GM18519 (cell line): ENCODE results near the gene HTR2C.
"Not testable (repeated sequence)": the region's sequence is repeated elsewhere in the genome, so short reads cannot be mapped to it uniquely, and the experiment has no call there.

Source experiments
- ATAC-seq: cut with Tn5 transposase; IDR thresholded peaks from one replicate; pipeline ENCODE4 v1.9.1; 2021; ENCODE audit warnings: mild to moderate bottlenecking, moderate library complexity; ENCODE audit not compliant: unreplicated experiment, low FRiP score

Gene HTR2C

DNA sequence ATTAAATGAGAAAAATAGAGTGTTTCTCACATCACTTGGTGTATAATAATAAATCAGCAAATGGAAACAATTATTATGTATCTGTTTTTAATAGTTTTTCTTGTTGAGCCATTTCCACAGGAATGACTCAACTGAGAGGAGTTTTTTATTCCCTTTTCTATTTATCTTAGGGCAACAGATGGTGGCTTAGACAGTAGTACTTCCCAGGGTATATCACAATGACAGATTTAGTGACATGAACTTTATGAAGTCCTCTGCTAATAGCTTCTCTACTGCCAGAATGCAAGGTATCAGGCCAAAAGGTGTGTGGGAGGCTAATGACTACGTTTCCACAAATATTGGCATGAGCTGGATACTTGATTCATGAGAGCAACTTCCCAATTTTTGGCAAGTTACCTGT lies 126.7 kb downstream of the HTR2C start:
- no peak for ATAC-seq

DNA sequence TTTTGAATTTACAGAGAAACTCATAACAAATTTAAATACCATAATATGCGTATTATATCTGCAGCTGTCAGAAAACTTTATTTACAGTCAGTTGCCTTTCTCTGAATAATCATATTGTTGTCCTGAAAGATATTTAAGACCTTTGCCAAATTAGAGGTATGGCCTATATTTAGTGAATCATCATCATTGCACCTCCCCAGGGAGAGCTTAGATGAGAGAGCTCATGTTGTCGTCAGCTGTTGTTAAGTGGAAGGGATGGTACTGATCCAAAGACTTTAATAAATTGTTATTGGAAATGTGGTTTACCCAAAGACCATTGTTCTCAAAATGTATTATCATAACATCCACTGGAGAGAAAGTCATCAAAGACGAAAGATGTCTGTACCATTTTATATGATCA lies 128.6 kb downstream of the HTR2C start:
- ATAC-seq: no peak

DNA sequence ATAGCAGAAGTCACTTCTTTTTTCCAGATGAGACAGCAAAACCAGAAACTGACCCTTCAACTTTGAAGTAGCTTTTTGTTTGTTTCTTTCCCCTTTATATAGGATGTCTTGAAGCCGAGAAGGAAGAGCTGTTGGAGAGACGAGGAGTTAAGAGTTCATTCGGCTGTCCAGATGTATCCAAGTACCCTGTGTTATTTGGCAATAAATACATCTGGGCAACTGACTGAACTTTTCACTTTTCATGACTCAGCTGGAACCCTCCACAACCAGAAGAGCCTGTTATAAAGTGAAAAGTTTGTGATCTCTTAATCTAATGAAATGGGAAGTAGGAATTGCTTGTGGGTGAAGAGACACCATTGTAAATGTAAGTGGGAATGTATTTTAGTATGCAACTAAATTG lies 131.2 kb downstream of the HTR2C start:
- no peak for ATAC-seq

DNA sequence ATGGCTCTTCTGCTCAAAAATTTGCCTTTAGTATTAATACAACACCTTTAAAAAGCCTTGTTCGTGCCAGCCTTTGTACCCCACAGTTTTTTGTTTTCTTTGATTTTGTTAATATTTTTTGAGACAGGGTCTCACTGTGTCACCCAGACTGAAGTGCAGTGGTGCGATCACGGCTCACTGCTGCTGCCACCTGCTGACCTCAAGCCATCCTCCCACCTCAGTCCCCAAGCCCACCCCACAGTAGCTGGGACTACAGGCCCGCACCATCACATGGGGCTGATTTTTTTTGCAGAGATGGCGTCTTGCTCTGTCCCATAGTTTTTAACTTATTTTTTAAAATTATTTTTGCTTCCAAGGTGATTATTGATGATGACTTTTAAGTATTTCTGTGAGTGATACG lies 134.0 kb downstream of the HTR2C start:
- ATAC-seq: no peak

DNA sequence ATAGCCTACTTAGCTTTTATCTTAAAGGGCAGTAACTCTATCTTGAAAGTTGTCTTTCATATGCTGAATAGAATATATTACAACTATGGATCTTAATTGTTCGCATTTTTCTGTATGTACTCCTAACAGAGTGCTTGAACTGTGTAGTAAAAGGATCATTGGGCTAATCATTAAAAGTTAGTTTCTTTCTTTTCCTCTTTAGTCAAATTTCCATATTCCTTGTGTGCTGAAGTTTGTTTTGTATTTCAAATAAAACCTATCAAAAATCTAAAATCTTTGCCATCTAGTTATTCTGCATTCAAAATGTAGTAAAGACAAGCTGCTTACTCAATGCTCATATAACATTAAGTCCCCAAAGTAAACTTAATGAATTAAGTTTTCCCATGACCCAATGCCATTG lies 182.7 kb downstream of the HTR2C start:
- ATAC-seq: no peak

DNA sequence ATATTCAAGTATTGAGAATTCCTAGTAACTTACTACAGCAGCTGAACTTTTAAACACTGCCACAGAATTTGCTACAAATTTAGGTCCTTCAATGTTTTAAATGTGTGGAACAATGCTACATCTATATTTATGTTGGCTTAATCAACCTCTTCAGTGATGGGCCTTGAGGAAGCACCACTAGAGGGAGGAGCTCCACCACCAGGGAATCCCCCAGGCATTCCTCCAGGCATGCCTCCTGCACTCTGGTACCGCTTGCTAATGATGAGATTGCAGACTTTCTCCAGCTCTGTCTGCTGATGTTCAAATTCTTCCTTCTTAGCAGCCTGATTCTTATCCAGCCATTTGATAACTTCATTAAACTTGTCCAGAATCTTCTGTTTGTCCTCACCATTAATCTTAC lies 190.8 kb downstream of the HTR2C start:
- ATAC-seq: no peak

DNA sequence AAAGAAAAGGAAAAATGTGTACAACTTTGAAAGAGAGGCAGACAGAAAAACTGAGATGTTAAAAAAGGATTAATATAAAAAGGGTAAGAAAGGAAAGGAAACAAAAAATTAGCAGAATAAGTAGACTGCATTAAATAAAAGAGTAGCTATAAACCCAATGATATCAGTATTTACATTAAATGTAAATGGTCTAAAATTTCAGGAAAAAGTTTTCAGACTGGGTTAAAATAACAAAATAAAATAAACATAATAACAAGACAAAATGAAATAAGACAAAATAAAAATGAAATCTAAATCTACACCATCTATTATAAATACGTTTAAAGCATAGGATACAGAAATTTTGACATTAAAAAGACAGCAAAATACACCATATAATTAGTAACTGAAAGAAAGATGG lies 199.0 kb downstream of the HTR2C start:
- no peak for ATAC-seq

DNA sequence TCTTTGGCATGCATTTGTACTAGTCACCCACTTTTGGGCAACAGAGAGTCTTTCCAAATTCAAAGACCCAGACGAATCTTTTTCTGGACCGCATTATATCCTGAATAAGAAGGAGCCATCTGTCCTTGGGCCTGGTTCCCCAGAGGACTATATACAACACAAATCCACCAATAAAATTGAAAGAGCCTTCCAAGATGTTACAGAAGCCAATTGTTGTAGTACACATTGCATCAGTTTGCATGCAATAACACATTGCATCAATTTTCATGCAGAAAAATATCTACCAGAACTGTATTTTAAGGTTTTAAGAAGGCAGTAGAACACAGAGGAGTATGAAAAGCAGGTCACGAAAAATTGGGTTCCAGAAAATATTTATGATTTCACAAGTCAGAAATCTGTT lies 203.2 kb downstream of the HTR2C start:
- no peak for ATAC-seq

DNA sequence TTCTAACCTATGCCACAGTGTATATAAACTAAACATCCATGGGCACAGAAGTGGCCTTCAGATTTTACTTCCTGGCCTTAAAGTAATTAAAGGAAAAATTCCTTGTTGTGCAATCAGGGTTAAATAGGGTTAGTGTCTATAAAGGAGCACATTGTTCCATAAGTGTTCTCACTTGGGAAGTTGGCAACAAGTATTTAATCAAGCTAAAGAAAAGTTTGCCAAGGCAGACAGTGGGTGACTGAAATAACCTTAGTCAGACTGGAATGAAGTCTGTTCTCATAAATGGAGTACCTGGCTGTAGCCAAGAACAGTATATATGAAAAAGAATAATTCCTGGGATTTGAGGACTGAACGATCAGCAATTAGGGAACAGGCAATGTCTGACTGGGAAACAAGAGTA lies 213.6 kb downstream of the HTR2C start:
- ATAC-seq: no peak

DNA sequence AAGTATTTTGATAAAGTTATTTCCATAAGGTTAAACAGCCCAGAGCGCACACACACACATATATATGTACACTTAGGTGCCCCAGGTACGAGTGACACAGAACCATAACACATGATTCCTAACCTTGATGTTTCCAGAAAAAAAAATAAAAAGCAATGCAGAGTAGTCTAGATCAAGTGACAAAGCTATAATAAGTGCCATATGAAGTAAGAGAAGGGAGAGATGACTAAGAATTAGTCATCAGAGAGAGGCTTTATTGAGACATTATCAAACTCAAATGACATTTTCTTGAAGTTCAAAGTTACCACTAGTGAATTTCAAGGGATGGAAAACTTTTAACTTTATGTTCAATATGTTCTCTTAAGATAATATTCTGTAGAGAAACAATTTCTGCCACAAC lies 215.0 kb downstream of the HTR2C start:
- ATAC-seq: no peak

DNA sequence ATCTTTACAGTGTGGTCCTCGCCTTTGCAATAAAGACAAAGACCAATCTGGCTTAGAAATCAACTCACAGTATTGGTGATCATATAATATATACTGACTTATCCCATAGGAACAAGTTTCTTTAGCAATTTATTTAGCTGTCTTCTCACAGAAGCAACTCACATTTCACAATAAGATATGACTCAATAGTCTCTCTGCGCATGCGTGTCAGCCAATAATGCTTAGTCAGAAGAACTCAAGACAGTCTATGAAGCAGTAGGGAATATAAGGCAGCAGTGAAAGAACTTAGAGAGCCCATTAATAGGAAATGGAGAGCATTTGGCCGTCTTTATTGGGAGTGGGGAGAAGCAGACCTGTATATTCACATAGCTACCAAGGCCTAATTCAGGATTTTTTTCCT lies 216.8 kb downstream of the HTR2C start:
- ATAC-seq: no peak

DNA sequence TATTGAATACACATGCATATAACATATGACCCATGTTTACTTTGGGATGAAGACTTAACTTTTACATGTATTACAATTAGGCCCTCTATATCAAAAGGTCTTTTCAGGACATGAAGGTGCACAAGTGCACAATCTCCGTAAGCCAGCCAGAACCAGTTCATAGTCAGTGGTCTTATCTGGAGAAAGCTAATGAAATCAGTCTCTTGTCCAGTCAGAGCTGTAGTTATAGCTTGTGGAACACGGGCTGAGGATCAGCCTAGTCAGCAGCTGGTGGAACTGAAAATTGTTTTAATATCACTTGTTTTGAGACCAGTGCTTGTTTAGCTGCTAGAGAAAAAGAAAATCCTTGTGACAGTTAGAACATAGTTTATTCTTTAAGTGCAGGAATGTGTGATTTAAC lies 235.6 kb downstream of the HTR2C start:
- ATAC-seq: no peak

DNA sequence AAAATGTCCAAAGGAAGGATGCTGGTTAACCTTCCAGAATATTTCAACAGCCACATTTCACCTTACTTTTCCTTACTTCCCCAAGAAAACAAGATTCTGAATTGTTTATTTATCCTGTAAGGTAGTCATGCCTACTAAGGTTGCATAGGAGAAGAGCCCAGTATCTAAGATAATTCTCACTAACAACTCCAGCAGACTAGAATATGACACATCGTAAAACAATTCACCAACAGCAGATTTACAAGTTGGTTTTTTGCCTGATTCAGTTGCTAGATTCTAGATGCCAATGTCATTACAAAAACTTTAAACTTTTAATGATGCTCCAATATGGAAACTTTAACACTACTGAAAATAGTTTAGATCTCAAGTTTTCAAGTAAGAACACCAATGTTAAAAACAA lies 257.2 kb downstream of the HTR2C start:
- ATAC-seq: no peak

DNA sequence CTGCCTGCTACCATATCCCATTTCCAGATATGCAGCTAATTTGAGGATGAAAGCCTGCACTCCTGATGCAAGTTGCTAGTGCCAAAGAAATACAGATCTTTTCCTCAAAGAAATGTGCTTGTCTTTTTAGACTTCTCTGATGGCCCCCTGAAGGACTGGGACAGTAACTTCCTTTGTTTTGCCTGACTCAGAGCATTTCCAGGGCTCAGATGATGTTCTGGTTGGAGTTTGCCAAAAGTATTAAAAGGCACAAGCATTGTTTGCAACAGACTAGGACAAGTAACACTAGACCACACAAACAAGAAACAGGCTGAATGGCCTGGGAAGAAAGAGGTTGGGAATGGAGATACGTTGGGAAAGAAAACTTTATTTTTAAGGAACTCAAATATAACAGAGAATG lies 258.3 kb downstream of the HTR2C start:
- ATAC-seq: no peak

DNA sequence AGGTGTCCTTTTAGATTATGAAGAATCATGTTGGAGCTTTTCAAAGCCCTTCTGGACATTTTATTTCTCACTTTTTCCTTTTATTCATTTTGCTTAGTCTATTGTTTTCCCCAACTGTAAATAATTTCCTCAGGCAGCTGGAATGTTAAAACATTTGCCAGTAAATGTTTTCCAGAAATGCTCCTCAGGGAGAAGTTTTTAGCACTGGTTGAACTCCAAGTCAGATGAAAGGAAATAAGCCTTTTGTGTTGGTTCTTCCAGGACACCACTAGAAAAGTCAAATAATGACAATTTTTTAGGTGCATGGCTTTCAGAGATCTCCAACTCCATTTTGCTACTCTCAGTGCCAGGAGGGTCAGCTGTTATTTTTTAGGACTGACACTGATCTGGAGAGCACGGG lies 305.6 kb downstream of the HTR2C start:
- no peak for ATAC-seq

DNA sequence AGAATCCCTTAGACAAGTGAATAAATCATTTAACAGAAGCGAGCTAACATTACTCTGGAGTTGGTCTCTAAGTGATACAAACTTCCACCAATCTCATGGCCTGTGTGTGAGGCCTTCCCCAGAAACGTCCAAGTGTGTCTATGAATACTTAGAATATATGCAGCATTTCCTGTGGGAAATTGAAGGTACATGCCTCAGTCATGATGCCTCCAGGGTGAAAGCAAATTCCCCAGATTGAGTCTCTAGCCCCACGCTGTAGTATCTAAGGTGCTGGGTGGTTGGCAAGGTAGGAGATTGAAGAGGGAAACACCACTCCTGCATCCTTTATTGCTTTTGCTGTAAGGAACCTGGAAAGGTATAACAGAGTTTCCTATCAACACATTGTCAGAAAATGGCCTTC lies 319.7 kb downstream of the HTR2C start:
- ATAC-seq: no peak

DNA sequence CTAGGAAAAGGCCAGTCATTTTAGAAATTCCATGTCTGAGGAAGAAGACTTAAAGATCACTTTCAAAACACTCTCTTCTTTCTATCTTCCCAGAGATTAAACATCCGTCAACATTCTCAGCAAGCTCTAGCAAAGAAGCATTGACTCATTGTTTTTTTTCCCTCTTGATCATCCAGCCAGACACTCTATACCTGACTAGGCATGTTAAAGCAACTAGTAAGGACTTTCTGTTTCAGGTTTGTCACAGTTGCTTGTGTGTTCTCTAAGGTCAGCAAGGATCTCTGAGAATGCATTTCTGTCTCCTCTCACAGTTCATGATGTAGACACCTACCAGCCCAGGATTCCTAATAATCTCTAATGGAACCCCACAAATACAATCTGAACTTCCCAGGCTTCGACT lies 321.4 kb downstream of the HTR2C start:
- ATAC-seq: no peak

DNA sequence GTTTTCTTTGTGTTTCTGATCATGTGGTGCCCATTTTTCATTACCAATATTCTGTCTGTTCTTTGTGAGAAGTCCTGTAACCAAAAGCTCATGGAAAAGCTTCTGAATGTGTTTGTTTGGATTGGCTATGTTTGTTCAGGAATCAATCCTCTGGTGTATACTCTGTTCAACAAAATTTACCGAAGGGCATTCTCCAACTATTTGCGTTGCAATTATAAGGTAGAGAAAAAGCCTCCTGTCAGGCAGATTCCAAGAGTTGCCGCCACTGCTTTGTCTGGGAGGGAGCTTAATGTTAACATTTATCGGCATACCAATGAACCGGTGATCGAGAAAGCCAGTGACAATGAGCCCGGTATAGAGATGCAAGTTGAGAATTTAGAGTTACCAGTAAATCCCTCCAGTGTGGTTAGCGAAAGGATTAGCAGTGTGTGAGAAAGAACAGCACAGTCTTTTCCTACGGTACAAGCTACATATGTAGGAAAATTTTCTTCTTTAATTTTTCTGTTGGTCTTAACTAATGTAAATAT lies 323.2 kb downstream of the HTR2C start:
- no peak for ATAC-seq

DNA sequence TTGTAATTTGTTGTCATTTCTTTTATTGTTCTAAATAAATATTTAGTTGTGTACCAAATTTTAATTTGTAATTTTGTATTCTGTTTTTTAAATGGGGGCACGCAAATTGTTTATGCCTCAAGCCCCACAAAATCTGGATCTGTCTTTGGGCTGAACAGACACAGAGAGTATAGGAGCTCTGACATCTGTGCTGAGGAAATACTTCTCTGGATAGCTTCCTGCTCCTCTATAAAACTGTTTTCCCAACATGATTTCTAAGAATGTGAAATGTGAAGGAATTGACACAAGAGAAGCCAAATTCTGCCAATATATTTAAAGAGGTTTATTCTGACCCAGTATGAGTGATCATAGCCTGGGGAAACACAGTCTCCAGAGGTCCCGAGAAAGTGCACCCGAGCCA lies 340.5 kb downstream of the HTR2C start:
- ATAC-seq: no peak

DNA sequence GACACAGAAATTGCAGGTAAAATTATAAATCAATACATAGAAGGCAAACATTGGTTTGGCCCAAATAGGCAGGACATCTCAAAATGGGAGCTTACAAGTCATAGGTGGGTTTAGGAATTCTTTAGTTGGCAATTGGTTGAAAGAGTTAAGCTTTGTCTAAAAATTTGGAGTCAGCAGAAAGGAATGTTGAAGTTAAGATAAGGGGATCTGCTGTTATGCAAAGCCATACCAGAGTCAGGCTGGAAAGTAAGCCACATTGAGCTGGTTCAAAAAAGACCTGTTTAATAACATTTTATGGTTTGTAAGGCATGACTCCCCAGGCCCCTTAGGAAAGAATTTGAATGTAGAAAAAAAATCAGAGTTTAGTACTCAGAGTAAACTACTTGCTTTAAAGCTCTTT lies 341.0 kb downstream of the HTR2C start:
- ATAC-seq: no peak

DNA sequence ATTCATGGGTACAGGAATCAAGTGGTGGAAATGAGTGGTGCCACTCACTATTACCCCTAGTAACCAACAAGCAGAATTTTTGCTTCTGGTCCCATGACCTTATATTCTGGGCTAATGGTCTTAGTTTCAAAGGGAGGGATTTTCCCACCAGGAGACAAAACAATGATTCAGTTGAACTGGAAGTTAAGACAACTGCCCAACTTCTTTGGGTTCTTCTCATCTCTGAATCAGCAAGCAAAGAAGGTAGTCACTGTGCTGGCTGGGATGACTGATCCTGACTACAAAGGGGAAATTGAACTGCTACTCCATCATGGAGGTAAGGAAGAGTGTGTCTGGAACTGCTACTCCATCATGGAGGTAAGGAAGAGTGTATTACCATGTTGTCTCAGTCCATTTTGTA lies 346.3 kb downstream of the HTR2C start:
- ATAC-seq: no peak

DNA sequence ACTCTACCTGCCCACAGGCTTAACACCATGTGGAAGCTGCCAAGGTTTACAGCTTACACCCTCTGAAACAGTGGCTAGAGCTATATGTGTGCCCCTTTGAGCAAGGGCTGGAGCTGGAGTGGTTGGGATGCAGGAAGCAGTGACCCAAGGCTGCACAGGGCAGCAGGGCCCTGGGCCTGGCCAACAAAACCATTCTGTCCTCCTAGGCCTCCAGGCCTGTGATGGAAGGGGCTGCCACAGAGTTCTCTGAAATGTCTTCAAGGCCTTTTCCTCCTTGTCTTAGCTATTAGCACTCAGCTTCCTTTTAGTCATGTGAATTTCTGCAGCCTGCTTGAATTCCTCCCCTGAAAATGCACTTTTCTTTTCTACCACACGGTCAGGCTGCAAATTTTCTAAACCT lies 348.7 kb downstream of the HTR2C start:
- no peak for ATAC-seq

DNA sequence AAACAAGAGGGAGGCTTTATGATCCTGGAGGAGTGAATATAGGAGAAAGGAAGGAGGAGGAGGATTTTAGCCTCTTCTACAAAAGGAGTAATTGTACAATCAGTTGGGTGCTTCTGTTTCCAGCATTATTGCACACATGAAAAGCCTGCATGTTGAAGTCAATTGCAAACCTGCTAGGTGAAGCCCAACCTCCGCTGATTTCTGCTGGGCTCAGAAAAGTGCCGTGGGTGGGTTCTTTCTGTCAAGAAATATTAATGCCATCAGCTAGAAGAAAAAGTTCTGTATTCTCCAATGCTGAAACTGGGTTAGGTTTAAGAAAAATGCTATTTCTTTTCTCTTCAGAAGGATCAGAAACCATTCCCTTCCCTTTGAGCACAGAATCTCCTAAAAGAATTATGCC lies 349.4 kb downstream of the HTR2C start:
- ATAC-seq: not testable (repeated sequence)
